HuH-7 (cell line): ENCODE results near the gene ZNF444.
"Not testable (repeated sequence)": the region's sequence is repeated elsewhere in the genome, so short reads cannot be mapped to it uniquely, and the experiment has no call there.

ENCODE experiments used
- DNase-seq: peaks from one replicate; pipeline ENCODE4 v3.0.0; 2011; ENCODE audit warnings: low spot score

The ZNF444 gene

DNA sequence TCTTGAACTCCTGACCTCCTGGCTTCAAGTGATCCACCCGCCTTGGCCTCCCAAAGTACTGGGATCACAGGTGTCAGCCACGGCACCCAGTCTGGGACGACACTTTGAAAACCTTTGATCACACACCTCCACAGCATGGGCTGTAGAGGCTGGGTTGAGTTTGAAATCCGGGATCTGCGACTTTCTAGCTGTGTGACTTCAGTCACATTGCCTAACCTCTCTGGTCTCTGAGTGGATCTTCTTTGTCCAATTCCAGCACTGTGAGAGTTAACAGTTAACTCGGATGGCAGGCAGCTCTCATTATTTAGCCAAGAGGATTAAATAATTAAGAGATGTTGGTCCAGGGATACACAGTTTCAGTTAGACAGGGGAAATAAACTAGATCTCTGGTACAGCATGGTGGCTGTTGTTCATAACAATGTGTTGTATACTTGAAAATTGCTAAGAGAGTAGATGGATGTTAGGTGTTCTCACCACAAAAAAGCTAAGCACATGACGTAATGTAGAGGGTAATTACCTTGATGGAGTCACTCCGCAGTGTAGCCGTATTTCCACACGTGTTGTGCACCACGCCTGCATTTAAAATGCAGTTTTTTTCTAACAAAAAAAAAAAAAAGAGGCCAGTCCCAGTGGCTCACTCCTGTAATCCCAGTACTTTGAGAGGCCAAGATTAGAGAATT, 36.6 kb downstream of the ZNF444 start:
- no peak for DNase-seq

DNA sequence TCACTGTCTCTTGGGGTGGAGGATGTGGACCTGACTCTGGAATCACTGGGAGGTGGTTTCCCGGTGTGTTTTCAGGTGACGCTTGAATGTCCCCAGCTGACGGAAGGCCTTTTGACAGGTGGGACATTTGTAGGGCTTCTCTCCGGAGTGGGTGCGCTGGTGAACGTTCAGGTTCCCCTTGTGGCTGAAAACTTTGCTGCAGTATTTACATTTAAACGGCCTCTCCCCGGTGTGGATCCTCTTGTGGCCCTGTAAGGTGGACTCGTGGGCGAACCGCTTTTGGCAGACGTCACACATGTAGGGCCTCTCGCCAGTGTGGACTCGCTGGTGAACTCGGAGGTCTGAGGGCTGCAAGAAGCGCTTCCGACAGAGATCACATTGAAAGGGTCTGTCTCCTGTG, 48.7 kb downstream of the ZNF444 start:
- no peak for DNase-seq

DNA sequence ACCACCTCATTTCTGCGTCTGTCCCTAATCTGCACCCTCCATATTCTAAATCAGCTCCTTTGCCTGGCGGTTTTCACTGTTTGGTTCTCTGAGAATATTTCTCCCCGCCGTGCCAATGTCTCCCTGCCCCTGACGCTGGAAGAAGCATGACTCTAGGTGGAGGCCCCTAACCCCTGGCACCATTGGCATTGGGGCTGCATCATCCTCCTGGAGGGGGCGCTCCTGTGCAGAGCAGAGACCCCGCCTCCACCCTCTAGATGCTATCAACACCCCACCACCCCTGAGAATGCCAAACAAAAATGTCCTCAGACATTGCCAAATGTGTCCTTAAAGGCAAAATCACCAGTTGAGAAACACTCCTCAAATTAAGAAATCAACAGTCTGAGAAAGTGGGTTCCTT, 50.0 kb downstream of the ZNF444 start:
- DNase-seq, result no peak

GRCh38 chr19:56191711-56192110, 50.6 kb downstream of the ZNF444 start:
- no peak for DNase-seq

DNA sequence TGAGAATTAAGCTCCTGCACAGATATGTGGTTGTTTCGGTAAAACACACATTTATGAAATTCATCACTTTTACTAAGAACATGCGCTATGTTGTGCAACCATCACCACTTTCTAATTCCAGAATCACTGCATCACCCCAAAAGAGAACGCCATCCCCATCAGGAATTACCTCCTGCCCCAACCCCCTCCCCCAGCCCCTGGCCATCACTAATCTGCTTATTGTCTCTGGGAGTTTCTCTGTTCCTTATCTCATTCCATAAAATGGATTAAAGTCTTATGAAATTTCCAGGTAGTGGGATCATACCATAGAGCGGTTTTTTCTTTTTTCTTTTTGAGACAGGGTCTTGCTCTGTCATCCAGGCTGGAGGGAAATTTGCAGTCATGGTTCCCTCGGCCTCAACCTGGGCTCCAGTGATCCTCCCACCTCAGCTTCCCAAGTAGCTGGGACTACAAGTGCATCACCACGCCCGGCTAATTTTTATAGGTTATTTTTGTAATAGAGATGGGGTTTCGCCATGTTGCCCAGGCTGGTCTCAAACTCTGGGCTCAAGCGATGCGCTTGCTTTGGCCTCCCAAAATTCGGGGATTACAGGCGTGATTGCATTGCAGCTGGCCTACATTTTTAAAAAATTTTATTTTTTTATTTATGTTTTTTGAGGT, 53.0 kb downstream of the ZNF444 start:
- DNase-seq, result no peak

DNA sequence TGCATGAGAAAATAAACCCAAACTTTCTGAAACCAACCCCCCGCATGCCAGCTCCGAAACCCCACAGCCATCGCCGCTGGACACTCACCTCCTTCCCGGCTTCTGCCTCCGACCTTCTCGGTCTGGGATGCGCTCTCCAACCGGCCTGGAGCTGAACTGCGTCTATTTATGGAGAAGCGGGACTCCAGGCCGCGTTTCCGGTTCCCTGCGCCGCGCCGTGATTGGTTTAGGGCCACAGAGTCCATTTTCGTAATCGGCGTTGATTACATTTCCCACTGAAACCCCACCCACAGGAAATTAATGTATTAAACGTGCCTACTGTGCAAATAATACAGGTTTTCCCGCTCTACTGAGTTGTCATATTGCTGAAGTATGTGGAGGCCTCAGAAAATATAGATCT, 56.6 kb downstream of the ZNF444 start, which contains the start of gene ZSCAN5B:
TSS of gene ZSCAN5B (minus strand) at position 138 of the 400 bp plus-strand sequence. CDS start 4,731 bp downstream, outside the sequence.
- not testable (repeated sequence) for DNase-seq

DNA sequence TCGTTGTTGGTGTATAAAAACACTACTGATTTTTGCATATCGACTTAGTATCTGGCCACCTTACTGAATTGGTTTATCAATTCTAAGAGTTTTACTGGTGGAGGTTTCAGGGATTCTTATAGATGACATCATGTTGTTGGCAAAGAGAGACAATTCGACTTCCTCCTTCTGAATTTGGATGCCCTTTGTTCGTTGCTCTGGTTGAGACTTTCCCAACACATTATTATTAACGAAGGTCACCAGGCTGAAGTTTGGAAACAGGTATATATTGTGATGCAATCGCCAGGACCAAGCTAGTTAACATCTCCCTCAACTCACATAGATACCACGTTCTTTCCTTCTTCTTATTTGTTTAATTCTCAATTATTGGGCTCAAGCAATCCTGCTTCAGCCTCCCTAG, 58.6 kb downstream of the ZNF444 start:
- no peak for DNase-seq

GRCh38 chr19:56201973-56202372, 60.9 kb downstream of the ZNF444 start, which contains the start of gene ZSCAN5C:
Gene ZSCAN5C, plus strand, starts transcription at chr19:56202273. Its CDS starts 3,641 bp downstream, at chr19:56205914.
- no peak for DNase-seq

DNA sequence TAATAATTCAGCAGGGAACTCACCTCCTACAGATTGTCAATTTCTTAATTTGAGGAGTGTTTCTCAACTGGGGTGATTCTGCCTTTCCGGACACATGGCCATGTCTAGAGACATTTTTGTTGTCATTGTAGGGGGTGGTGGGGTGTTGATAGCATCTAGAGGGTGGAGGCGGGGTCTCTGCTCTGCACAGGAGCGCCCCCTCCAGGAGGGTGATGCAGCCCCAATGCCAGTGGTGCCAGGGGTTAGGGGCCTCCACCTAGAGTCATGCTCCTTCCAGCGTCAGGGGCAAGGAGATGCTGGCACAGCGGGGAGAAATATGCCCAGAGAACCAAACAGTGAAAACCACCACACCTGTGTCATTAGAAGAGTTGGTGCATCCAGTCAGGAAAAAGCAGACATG, 66.5 kb downstream of the ZNF444 start:
- DNase-seq, result not testable (repeated sequence)

DNA sequence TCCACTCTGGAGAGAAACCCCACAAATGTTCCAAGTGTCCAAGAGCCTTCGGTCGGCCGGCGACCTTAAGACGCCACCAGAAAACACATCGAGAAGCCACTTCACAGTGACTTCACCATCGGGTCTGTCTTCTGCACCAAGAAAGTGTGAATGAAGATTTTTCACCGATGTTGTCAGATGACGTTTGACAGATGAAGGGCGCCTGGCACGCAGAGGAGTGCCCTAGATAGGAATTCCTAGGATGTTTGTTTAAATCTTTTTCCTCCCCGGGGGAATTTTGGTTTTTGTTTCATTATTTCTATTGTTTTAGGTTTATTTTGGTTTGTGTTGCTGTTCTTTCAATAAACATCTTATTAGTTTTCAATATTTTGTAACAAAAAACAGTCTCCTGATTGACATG, 68.0 kb downstream of the ZNF444 start:
- DNase-seq, result no peak

DNA sequence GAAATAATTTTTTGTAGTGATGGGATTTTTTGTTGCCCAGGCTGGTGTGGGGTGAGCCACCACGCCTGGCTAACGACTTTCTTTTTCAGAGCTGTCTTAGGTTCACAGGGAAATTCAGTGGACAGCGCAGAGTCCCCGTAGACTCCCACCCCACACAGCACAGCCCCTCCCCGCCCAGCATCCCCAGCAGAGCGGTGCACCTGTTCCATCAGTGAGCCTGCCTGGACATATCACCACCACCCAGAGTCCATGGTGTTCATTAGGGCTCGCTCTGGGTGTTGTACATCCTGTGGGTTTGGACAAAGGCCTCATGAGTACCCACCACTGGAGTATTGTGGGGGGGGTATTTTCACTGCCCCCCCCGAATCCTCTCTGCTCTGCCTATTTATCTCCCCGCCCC, 68.9 kb downstream of the ZNF444 start:
- not testable (repeated sequence) for DNase-seq
